HG03045 (cell line): ENCODE measurements around the gene KCNG1.

ENCODE experiments used
- ATAC-seq: cut with Tn5 transposase; IDR thresholded peaks from one replicate; pipeline ENCODE4 v1.9.1; 2021; ENCODE audit warnings: mild to moderate bottlenecking, moderate library complexity; ENCODE audit not compliant: unreplicated experiment

The KCNG1 gene

GRCh38 chr20:50957276-50957675, 65.6 kb downstream of the KCNG1 start:
- ATAC-seq, result no peak

GRCh38 chr20:50953821-50954220, 69.1 kb downstream of the KCNG1 start:
- no peak for ATAC-seq
